NCI-H2171 treated with DMSO at 0.1 percent for 48 hours (cell line): ENCODE results near the gene LHFPL2.
"Not testable (repeated sequence)": the region's sequence is repeated elsewhere in the genome, so short reads cannot be mapped to it uniquely, and the experiment has no call there.

ENCODE experiments used
- DNase-seq: peaks from one replicate; lab custom pipeline; 2025; lab: John Stamatoyannopoulos, UW

The LHFPL2 gene

GRCh38 chr5:78640662-78641474, 7.7 kb downstream of the LHFPL2 start:
- no peak for DNase-seq

DNA sequence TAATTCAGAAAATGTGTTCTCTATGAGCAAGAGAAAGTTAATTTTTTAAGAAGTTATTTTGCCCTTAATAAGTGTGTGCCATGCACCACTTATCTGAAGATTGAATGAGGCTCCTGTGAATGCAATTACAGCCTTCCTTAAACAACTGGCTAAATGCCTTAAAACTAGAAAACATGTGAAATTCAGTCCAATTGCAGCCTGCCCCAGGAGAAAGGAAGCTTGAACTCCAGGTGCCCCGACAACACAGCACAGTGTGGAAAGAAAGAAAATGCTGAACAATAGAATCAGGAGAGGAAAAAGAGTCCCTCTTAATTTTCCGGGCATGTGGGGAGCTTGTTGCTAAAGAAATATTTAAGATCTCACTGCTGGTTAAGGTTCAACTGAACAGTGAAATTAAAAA, 8.8 kb downstream of the LHFPL2 start:
- DNase-seq: no peak

DNA sequence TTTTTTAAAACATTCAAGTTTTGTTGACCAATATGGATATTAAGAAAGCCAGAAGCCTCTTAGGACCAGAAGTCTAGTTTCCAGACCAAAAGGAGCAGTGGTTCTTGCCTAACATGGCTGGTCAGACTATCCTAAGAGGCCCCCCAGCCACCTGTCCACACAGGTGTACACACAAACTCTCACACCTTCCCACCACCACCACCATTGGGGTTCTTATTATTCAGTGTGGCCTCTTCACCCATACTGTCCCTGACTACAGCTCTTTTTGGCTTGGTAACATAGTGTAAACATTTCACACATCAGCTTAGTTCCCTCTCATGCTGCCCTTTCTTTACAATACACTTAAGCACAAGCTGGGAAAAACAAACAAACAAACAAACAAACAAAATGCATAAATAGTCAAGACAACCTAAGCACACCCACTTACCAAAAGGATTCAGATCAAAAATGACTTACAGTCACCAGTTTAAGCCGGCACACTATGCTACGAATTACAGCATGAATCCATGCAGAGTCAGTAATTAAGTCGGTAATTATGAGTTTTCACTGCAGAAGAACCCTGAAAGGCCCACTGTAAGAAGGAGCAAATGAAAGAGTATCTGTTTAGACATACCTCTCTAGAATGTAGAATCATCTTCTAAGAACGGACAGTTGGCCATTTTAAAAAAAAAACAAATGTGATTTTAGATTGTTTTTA, 9.5 kb downstream of the LHFPL2 start:
- DNase-seq: no peak

DNA sequence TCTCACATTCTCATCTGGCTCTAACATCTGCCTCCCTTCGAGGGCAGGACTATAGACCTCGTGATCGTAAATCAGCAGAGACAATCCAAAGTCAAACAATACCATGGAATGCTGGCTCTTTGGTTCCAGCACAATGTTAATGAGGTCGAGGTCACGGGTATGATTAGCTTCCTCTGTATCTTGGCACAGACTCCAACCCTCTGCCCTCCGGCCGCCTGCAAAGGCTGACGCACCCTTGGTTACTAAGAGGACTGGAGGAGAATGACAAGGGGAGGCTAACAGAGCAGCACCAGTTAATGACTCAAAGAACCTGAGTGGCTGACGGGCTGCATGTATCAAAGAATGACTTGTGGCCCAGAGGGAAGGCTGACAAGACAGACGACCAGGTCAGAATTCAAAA, 10.1 kb downstream of the LHFPL2 start:
- DNase-seq: no peak

- DNase-seq: no peak
Measured at GRCh38 chr5:78637468-78637867, 11.1 kb downstream of the LHFPL2 start.

DNA sequence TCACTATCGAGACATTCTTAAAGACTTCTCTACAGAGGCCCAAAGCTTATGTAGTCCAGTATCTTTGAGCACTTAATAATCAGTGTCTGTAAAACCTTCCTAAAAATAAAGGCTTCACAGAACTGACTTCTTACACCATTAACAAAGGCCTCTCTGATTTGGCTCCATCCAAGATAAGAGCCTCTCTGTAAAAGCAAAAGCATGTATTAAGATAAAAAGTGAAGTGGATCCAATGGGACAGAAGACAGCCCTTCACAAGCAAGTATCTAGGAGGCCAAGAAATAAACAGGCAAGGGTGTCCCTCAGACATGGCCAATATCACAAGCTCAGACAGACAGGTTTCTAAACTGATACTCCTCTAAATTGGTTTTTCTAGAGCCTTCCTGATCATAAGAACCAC, 11.9 kb downstream of the LHFPL2 start:
- DNase-seq: no peak

GRCh38 chr5:78634634-78635033, 13.9 kb downstream of the LHFPL2 start:
- DNase-seq: no peak

DNA sequence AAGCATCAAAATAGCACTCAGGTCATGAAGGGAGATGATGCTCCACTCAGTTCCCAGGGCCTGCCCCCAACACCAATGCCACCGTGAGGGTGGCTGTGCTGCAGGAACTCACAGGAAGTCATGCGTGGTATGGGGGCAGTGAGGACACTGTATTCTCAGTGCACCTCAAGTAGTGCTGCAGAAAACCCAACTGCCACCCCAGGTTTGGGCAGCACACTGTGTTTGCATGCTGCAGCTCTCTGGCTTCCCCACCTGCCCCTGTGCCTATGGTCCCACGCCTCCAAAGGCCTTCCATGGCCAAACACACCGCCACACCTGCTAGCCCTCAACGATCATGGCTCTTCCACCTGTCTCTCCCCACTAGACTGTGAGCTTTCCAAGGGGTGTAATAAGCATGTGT, 14.3 kb downstream of the LHFPL2 start:
- DNase-seq: no peak

DNA sequence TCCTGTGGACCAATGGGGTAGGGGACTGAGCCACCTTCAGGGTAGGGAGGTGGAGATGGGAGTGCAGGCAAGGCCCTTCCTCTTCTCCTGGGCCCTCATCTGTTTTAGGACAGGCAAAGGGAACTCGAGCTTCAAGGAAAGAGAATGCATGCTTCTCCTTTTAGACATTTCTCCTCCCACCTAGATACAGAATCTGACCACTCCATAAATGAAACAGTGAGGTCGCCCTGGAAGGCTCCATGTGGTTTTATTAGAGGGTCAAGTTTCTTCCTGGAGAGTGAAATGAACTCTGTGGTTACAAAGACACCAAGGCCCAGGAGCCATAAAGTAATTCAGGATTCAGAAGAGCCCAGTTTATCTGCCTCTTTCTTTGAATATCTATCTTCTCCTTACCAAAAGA, 14.9 kb downstream of the LHFPL2 start:
- DNase-seq: no peak

GRCh38 chr5:78632467-78632866, 16.1 kb downstream of the LHFPL2 start:
- DNase-seq: no peak

GRCh38 chr5:78631931-78632330, 16.6 kb downstream of the LHFPL2 start:
- no peak for DNase-seq

GRCh38 chr5:78630047-78630446, 18.5 kb downstream of the LHFPL2 start:
- no peak for DNase-seq

- DNase-seq: no peak
Measured at GRCh38 chr5:78629624-78630023, 18.9 kb downstream of the LHFPL2 start.

DNA sequence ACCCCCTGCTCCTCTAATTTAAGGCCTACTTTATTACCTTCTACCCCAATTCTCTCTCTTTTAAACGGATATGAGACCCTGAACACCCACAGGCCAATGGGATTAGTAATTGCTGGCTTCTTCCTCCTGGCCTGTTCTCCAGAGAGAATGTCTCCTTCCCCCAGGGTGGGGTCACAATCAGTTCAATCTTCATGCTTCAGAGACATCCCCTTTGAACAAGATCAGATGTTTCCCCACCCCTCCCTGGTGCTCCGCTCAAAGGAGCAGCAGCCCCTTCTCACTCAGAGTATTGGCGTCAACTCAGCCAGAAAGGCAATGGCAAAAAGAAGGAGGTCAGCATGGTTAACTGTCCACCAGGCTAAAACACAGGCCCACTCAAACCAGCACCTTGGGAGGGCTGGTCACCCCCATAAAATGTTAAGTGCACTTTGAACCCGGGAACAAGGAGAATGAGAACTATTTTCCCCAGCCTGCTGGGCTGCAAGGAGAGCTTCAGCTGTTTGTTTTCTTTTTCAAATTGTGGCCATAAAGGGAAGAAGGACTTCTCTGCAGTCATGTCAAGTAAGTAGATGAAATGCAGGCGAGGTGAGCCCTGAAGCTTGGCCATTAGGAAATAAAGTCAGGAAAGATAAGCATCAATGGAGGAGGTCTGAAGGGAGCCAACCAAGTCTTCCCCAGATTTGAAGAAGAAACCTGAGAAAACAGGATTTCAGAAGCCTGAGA, 20.1 kb downstream of the LHFPL2 start:
- no peak for DNase-seq

DNA sequence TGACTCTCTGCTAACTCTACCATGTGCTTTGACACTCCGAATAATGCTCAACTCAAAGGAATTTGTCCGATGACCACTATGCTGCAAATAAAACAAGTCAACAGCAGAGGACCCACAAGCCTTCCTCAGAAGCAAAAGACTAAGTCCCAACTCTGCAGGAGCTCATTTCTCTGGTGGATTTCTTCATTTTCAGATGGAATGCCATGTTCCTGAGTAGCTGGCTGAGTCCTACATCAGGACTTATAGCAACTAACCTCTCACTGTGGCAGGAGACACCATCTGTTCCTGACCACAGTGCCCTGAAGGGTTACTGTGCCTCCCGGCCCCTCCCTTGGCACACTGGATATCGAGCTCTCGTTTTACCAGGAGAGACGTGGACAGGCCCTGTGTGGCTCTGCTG, 20.8 kb downstream of the LHFPL2 start:
- no peak for DNase-seq

DNA sequence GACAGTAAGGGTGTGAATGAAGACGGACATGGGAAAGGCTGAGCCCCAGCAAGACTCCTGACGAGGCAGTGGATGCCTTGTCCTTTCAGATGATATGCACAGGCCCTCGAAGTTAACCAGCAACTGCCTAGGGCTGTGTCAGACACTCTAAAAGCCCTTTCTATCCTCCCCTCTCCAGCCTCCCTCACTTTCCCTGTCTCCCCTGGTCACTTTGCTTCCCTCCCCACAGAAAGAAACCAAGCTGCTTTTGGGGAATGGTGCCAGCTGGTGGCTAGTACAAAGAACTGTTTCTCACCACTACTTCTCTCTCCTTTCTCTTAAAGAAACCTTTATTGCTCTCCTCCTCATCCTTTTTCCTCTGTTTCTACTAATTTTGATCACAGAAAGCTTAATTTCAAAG, 21.4 kb downstream of the LHFPL2 start:
- no peak for DNase-seq

DNA sequence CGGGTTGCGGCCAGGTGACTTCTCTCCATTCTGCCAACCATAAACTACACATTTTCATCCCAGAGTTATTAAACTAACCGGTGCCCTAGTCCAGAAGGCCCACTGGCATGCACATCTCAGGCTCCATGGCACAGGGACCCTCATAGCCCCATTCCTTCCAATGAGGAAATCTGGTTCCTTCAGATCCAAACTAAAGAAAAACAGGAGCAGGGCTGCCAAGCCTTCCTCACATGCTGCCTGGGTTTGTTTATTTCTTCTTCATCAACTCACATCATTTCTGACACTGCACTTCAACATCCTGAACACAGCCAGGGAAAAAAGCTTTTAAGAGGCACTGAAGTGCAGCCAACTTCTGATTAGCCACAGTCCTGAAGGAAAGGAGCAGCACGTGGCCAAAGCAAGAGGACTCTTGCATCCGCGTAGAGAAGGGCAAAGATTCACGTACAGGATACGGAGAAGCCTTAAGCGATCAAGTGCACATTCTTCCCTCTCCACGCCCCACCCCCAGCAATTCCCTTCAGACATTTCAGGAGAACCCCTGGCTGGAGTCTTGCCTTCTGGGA, 22.5 kb downstream of the LHFPL2 start:
- no peak for DNase-seq

GRCh38 chr5:78624992-78625391, 23.6 kb downstream of the LHFPL2 start:
- no peak for DNase-seq

- no peak for DNase-seq
Measured at GRCh38 chr5:78624011-78624541, 24.5 kb downstream of the LHFPL2 start.

DNA sequence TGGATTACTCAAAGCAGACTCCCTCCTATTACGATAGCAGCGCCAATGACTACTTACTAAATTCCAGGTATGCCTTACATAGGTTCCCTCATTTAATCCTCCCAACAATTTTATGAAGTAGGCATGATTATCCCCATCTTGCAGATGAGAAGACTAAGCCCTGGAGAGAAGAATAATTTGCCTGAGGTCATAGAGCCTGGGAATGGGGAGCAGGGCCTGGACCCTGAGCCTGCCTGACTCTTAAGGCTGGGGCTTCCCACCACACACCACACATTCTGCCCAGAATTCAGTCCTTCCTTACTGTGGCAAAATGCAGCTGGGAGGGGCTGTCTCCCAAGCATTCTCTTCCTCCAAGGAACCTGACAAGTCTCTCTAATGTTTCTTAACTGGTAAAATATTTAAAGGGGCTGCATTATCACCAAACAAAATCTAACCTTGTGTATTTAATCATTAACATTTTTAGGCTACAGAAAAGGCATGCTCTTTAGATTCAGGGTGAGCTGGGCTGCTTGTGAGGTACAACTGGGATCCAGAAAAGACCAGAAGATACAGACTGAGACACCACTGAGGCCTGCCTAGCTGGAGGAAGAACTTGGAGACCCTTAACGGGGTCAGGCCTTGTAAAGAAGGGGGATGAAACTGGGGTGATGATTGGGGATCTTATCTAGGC, 26.1 kb downstream of the LHFPL2 start:
- no peak for DNase-seq

GRCh38 chr5:78621291-78621738, 27.3 kb downstream of the LHFPL2 start:
- DNase-seq: peak; percentile 3

- not testable (repeated sequence) for DNase-seq
Measured at GRCh38 chr5:78620119-78620518, 28.5 kb downstream of the LHFPL2 start.
